Esophagus muscularis mucosa (tissue), 3 donors: ENCODE results near the gene CCM2L.

Source experiments
- POLR2AphosphoS5 ChIP-seq, 2 donors: sonication (generic); formaldehyde crosslinking; IDR thresholded peaks; one replicate each; pipeline ENCODE4 v1.6.1; 2017; ENCODE audit warnings: antibody characterized with exemption in 2 of 2
- TF ChIP-seq, protein P1 (sequence below), 3 experiments: fragments of 200-600 bp in 2 of 3; fragments of 450-650 bp in 1 of 3; sonication (generic) in 2 of 3; IDR thresholded peaks; one replicate each; pipeline ENCODE4 v1.5.1; 2017 to 2019; ENCODE audit warnings: antibody characterized with exemption in 3 of 3, mild to moderate bottlenecking in 2 of 3, moderate library complexity in 1 of 3

DNA sequence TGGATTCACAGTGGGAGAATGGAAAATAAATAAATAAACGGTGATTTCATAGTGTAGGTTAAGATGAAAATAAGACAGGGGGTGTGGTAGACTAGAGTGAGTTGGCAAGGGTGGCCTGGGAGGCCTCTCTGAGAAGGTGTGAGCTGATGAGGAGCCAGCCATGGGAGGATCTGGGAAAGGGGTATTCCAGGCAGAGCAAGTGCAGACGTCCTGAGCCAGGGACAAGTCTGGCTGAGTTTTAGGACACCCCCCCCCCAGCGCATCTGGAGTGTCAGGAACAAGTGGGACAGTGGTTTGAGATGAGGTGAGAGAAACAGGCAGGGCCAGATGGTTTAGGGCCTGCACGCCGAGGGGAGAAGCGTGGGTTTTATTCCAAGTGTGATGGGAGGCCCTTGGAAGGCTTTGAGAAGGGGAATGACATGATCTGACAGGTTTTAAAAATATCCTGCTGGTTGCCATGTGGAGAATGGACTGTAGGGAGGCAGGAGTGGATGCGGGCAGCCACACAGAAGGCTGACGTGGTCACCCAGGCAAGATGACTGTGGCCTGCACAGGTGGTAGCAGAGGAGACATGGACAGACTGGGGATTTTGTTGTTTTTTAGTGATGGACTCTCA, 21.1 kb upstream of the CCM2L start:
- TF ChIP-seq, protein P1, sequence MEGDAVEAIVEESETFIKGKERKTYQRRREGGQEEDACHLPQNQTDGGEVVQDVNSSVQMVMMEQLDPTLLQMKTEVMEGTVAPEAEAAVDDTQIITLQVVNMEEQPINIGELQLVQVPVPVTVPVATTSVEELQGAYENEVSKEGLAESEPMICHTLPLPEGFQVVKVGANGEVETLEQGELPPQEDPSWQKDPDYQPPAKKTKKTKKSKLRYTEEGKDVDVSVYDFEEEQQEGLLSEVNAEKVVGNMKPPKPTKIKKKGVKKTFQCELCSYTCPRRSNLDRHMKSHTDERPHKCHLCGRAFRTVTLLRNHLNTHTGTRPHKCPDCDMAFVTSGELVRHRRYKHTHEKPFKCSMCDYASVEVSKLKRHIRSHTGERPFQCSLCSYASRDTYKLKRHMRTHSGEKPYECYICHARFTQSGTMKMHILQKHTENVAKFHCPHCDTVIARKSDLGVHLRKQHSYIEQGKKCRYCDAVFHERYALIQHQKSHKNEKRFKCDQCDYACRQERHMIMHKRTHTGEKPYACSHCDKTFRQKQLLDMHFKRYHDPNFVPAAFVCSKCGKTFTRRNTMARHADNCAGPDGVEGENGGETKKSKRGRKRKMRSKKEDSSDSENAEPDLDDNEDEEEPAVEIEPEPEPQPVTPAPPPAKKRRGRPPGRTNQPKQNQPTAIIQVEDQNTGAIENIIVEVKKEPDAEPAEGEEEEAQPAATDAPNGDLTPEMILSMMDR (IDR thresholded peaks at IDR 0.05), result no peak
- TF ChIP-seq POLR2AphosphoS5 (IDR thresholded peaks at IDR 0.05), result no peak
